Measurements from ENCODE around the gene TMEM141.
"Not testable (repeated sequence)": the region's sequence is repeated elsewhere in the genome, so short reads cannot be mapped to it uniquely, and the experiment has no call there.

Gene TMEM141

GRCh38 chr9:136773386-136774044 lies 17.6 kb upstream of the TMEM141 start:
- peak; percentile 78 for DNase-seq (ENCODE audit: low read depth, low spot score)

GRCh38 chr9:136774416-136775045 lies 16.6 kb upstream of the TMEM141 start:
- no peak for DNase-seq (ENCODE audit: low read depth, low spot score)

GRCh38 chr9:136775191-136775590 lies 16.0 kb upstream of the TMEM141 start:
- no peak for DNase-seq (ENCODE audit: low read depth, low spot score)

- no peak for DNase-seq (ENCODE audit: low read depth, low spot score)
Measured at GRCh38 chr9:136776947-136777346, 14.2 kb upstream of the TMEM141 start.

- peak; percentile 34 for DNase-seq (ENCODE audit: low read depth, low spot score)
Measured at GRCh38 chr9:136777359-136777758, 13.8 kb upstream of the TMEM141 start.

- no peak for DNase-seq (ENCODE audit: low read depth, low spot score)
Measured at GRCh38 chr9:136779808-136780207, 11.3 kb upstream of the TMEM141 start.

- no peak for DNase-seq (ENCODE audit: low read depth, low spot score)
Measured at GRCh38 chr9:136782452-136782851, 8.7 kb upstream of the TMEM141 start.

- DNase-seq (ENCODE audit: low read depth, low spot score), result no peak
Measured at GRCh38 chr9:136784249-136784996, 6.7 kb upstream of the TMEM141 start.

- DNase-seq (ENCODE audit: low read depth, low spot score), result peak; percentile 71
Measured at GRCh38 chr9:136784997-136785361, 6.2 kb upstream of the TMEM141 start.

GRCh38 chr9:136785565-136786355 lies 5.4 kb upstream of the TMEM141 start:
- DNase-seq (ENCODE audit: low read depth, low spot score), result not testable (repeated sequence)

- no peak for DNase-seq (ENCODE audit: low read depth, low spot score)
Measured at GRCh38 chr9:136786451-136786850, 4.7 kb upstream of the TMEM141 start.

- not testable (repeated sequence) for DNase-seq (ENCODE audit: low read depth, low spot score)
Measured at GRCh38 chr9:136786983-136787382, 4.2 kb upstream of the TMEM141 start.

- peak; percentile 81 for DNase-seq (ENCODE audit: low read depth, low spot score)
Measured at GRCh38 chr9:136787690-136788400, 3.3 kb upstream of the TMEM141 start.

- DNase-seq (ENCODE audit: low read depth, low spot score), result peak; percentile 75
Measured at GRCh38 chr9:136788644-136789522, 2.3 kb upstream of the TMEM141 start.

- DNase-seq (ENCODE audit: low read depth, low spot score), result no peak
Measured at GRCh38 chr9:136789523-136789937, 1.6 kb upstream of the TMEM141 start.

GRCh38 chr9:136791516-136792276 lies 552 bp downstream of the TMEM141 start:
- DNase-seq (ENCODE audit: low read depth, low spot score), result peak; percentile 89

- no peak for DNase-seq (ENCODE audit: low read depth, low spot score)
Measured at GRCh38 chr9:136792321-136793085, 1.4 kb downstream of the TMEM141 start.

GRCh38 chr9:136793086-136793946 lies 2.2 kb downstream of the TMEM141 start:
- DNase-seq (ENCODE audit: low read depth, low spot score), result peak; percentile 54
